GM12875 (cell line): Measurements from ENCODE around the gene TNNC2.

ENCODE experiments used
- H3K4me3 ChIP-seq: one replicate; pipeline ENCODE4 v1.5.1; 2011; ENCODE audit warnings: low read depth, low read length, control low read depth
- TF ChIP-seq, protein P1 (sequence below): IDR thresholded peaks from 2 replicates; pipeline ENCODE4 v1.5.1; 2011; ENCODE audit warnings: low read depth, mild to moderate bottlenecking, control low read depth, inconsistent platforms, low read length, moderate library complexity, borderline replicate concordance; ENCODE audit not compliant: insufficient read depth

The TNNC2 gene

DNA sequence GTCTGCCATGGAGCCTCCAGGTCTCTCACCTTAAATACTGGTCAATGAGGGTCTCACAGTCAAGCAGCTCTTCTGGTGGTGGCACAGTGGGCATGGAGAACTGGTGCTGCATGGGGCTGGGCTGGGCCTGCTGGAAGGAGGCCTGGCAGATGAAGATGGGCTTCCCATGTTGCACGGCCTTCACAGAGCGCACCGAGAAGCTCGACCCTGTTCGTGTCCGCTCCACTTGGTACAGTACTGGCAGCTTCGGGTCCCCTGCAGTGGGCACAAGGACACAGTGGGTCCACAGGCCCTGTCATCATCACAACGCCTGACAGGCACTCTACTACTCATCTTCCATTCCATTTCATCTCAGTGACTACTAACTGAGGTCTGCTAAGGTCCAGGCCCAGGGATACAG is 21.3 kb upstream of the TNNC2 start:
- TF ChIP-seq, protein P1, sequence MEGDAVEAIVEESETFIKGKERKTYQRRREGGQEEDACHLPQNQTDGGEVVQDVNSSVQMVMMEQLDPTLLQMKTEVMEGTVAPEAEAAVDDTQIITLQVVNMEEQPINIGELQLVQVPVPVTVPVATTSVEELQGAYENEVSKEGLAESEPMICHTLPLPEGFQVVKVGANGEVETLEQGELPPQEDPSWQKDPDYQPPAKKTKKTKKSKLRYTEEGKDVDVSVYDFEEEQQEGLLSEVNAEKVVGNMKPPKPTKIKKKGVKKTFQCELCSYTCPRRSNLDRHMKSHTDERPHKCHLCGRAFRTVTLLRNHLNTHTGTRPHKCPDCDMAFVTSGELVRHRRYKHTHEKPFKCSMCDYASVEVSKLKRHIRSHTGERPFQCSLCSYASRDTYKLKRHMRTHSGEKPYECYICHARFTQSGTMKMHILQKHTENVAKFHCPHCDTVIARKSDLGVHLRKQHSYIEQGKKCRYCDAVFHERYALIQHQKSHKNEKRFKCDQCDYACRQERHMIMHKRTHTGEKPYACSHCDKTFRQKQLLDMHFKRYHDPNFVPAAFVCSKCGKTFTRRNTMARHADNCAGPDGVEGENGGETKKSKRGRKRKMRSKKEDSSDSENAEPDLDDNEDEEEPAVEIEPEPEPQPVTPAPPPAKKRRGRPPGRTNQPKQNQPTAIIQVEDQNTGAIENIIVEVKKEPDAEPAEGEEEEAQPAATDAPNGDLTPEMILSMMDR, result no peak

DNA sequence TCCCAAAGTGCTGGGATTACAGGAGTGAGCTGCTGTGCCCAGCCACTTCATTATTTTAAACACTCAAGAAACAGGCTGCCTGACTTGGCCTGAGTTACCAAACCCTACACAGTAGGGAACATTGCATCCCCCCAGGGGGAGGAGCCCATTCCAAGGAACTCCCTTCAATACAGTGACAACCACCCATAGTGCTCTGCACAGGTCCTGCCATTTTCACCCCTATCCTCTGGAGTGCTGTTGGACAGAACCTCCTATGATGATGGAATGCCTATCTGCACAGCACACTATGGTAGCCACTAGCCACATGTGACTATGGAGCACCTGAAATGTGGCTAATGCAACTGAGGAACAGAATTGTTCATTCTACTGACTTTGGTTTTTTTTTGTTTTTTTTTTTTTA is 18.3 kb upstream of the TNNC2 start:
- TF ChIP-seq, protein P1, result no peak
- no peak overlapping the region for H3K4me3 ChIP-seq

More for the DNA sequence above, 21.3 kb upstream of the TNNC2 start:
- H3K4me3 ChIP-seq, result no peak overlapping the region

DNA sequence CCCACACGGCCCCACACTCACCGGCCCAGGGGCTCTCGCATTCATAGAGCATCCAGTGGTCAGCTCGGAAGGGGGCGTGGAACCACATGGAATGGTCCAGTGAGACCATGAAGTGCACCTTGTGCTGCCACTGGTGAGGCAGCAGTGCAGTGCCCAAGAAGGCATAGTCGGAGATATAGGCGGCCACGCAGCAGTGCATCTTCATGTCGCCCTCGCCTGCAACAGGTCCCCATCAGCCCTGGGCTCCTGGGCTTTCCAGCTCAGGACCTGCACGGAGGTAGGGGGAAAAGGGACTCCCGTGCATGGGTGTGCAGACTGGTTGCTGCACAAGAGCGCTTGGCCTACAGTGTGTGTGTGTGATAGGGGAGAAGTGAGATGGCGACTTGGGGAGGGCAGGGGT is 16.4 kb upstream of the TNNC2 start:
- TF ChIP-seq, protein P1, result no peak

DNA sequence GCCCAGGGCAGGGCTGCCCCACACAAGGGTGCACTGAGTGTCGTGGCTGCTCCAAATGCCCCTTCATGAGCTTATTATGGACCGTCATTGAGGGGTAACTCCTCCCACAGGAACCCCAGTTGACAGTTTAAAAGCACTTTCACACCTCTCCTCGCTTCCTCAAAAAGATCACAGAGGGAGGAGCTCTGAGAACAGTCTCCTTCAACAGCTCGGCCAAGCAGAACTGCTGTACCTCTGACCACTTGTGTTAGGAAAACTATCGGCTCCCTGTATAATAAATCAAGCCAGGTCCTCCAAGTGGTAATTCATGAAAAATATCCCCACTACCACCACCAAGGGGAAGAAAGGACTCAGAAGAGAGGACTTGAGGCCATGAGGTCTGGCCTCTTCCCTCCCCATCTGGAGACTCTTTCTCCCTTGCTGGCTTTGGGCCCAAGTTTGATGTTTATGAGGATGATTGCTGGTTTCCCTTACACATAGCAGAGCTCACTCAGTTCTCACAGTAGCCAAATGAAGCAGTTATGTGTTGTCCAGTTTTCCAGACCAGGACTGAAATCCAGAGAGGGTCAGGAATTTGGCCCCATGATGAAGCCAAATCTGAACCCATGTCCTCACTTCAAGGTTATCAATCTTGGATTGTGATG is 15.2 kb upstream of the TNNC2 start:
- TF ChIP-seq, protein P1, result no peak
- no peak overlapping the region for H3K4me3 ChIP-seq

More for the DNA sequence above, 16.4 kb upstream of the TNNC2 start:
- H3K4me3 ChIP-seq, result no peak overlapping the region

DNA sequence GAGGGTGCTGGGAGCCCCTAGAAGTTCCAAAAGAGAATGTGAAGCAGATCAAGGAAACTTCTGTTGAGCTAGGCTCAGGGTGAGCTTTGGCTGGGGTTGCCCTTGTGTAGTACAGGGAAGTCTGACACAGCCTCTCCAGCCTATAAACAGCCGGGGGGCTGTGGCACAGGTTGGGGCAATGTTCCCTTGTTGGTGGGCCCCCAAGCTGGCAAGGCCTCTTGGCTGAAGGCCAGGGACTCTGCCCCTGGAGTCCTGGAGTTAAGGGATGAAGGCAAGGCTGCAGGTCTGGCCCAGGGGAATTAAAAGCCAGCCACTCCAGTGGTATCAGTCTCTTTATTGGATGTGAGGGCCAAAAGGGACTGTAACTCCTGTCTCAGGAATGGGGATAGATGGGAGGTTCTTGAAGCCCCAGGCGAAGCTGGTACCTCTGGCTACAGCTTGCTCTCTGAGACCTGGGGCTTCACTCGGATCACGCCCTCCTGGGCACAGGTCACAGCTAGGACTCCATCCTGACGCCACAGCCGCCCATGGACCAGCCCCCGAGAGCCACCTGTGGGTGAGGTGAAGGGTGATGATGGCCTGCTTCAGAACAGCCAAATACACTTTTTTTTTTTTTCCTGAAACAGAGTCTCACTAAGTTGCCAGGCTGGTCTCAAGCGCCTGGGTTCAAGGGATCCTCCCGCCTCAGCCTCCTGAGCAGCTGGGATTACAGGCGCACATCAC is 14.5 kb upstream of the TNNC2 start:
- TF ChIP-seq, protein P1, result no peak
- H3K4me3 ChIP-seq, result no peak overlapping the region

DNA sequence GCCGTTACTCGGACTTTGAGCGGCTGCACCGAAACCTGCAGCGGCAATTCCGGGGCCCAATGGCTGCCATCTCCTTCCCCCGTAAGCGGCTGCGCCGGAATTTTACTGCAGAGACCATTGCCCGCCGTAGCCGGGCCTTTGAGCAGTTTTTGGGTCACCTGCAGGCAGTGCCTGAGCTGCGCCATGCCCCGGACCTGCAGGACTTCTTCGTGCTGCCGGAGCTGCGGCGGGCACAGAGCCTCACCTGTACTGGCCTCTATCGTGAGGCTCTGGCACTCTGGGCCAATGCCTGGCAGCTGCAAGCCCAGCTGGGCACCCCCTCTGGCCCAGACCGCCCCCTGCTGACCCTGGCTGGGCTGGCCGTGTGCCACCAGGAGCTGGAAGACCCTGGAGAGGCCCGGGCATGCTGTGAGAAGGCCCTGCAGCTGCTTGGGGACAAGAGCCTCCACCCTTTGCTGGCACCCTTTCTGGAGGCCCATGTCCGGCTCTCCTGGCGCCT is 13.6 kb upstream of the TNNC2 start:
- TF ChIP-seq, protein P1, result no peak
- no peak overlapping the region for H3K4me3 ChIP-seq

DNA sequence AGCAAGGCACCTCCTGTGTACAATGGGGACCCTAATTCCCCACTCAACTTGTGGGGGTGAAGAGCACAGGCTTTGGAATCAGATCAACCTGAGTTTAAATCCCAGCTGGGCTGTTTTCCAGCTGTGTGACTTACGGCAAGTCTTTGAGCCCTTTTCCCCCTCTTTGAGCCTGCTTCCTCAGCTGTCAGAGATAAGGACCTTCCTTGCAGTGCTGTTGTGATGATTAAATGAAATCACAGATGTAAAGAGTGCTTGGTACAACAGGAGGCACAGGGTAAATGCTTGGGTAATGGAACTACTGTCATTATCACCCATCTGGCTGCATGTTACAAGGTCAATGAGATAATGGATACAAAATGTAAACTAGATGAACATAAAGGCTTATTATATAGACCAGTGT is 9.7 kb upstream of the TNNC2 start:
- TF ChIP-seq, protein P1, result no peak
- H3K4me3 ChIP-seq, result no peak overlapping the region
